Subcutaneous preadipocyte (primary cell): ENCODE measurements around the gene DPH1. TPM values are rescaled to one million over a fixed set of nuclear protein-coding genes. Genes with fewer than 3 reads are reported as not detected.

Source experiments
- small RNA-seq: library from RNA; depleted of rRNA; stranded (forward); fragments of <200 nt; gene quantifications from one replicate; pipeline ENCODE3, GENCODE V24; 2012
- total RNA-seq: library from RNA; depleted of rRNA; stranded (reverse); fragments of >200 nt; gene quantifications from 2 replicates; pipeline ENCODE4 v1.2.3, GENCODE V29; 2012

DPH1 gene
- 31.9 and 37.5 TPM in 2 replicates for total RNA-seq

DNA sequence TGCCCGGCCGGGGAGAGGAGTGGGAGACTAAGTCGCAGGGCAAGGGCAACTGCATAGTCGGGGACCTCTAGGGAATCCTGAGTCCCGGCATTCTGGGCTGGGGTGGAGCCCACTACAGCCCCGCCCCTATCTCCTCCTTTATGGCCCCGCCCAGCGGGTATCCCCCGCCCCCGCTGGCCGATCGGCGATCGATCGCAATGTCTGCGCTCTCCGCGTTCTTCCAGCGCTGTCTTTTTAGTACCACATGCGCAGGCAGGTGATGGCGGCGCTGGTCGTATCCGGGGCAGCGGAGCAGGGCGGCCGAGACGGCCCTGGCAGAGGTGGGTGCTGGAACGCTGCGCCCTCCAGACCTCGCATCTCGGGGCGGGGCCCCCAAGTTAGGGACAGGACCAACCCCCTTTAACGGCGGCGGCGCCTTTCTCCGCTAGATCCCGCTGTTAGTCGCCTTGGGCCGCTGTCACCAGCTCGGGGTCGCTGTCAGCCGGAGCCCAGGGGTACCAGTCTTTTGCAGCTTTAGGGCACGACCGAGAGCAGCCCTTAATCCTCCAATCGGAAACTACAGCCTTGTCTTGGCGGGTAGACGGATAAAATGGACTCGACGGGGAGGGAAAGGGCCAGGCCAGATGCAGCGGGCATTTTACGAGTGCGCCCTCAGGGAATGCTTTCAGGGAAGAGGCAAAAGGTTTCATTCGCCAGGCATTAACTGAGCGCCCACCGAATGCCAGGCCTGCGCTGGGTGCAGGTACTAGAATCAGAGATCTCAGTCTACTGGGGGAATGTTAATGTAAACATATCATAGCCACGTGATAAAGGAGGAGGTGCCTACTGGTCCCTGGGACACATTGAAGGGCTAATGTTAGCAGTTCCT, at the start of gene DPH1:
Gene DPH1 (plus strand): TSS at position 243 of the 868 bp plus-strand sequence. CDS start 17 bp downstream, at position 260.

DNA sequence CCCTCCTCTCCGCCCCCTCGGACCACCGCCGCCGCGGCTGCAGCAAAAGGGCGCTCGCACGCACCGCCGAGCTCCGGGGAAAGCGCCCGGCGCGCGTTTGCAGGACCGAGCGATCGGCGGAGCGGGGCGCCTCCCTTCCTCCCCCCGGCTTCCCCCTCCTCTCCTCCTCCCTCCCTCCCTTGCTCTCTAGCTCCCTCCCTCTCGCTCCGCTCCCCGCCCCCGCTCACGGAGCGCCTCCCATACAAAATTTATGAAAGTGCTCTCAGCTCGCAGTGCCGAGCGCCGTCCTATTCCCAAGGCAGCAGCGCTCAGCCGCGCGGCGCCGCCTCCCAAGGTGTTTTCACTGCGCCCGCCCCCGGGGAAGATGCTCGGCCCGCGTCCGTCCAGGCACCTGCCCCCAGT, 4.7 kb upstream of the DPH1 start, which contains the start of gene RTN4RL1:
Gene RTN4RL1 (minus strand): TSS at position 115 of the 402 bp plus-strand sequence. CDS start 469 bp downstream, outside the sequence.

DNA sequence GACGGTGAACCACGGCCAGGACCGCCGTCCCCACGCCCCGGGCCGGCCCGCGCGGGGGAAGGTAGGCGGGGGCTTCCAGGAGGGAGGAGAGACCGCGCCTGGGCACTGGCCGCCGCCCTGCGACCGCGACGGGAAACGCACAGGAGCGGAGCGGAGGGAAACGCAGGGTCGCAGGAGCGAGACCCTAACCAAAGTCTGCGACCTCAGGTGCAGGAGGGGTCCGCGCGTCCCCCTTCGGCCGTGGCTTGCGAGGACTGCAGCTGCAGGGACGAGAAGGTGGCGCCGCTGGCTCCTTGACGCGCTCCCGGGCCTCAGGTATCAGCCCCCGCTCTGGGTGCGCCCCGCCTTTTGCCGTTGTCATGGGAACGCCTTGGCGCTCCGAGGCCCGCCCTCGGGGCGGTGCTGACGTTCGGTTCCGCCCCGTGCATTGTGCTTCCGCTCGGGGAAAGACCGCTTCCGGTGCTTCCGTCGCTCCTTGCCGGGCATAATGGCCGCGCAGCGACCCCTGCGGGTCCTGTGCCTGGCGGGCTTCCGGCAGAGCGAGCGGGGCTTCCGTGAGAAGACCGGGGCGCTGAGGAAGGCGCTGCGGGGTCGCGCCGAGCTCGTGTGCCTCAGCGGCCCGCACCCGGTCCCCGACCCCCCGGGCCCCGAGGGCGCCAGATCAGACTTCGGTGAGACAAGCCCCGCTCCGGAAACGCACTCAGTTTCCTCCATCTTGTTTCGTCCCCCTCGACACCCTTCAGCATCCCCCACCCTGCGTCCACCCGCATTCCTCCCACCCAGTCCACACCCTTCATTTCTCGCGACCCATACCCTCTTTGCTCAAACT, 11.8 kb downstream of the DPH1 start, which contains the start of gene OVCA2:
Gene OVCA2 (plus strand): TSS at position 462 of the 829 bp plus-strand sequence. CDS start 26 bp downstream, at position 488.

DNA sequence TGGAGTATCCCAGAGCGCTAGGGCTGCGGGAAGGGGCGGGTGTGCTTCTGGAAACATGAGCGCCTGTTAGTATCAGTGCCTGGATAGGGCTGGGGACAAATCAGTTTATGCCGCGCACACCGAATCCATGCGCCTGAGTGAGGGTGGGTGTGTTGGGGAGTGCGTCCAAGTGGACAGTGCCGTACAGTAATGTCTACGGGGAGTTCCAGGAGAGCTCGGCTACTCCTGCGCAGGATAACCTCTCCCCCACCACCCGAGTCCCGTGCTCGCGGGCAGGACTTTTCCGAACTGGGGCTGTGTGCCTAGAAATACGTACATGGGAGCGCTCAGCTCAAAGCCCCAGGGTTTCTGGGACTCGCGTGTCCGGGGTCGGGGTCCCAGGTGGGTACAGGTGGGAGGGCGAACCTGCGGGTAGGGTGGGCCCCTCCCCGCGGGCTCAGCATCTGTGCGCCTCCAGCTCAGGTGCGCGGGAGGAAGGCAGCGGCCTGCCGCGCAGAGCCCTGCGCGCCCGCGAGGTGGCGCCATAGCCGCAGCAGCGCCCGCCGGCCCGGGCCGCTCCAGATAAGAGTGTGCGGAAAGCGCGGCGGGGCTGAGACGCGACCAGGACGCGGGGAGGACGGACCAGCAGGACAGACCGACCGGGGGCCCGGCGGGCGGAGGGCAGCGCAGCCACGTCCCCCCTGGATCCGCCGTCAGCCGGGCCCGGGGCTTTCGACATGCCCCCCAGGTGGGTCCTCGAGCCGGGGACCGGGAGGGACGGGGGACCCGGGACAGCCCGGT, 24.7 kb downstream of the DPH1 start, which contains the start of gene HIC1:
Gene HIC1 (plus strand): TSS at position 592 of the 780 bp plus-strand sequence. CDS start 1,588 bp downstream, outside the sequence.

Small RNA genes within 50 kb of the gene (small RNA-seq; reads per million reads assigned to genes)
- not detected for gene AC090617.9
- 9.2 reads per million, percentile 95 among the genes with 10 or more reads in this experiment for gene MIR132
- 3.8 reads per million, percentile 90 among the genes with 10 or more reads in this experiment for gene MIR212
- gene OVCA2 = not detected

Other genes starting within 250 kb of the DPH1 start
- 9.2 and 13.1 TPM in 2 replicates for gene SMYD4, start 200.3 kb upstream of the DPH1 start, total RNA-seq
- gene RPA1, start 200.1 kb upstream of the DPH1 start, total RNA-seq = 19.0 and 20.6 TPM in 2 replicates
- 0.20 and 2.6 TPM in 2 replicates for gene RTN4RL1, start 4.8 kb upstream of the DPH1 start, total RNA-seq
- gene OVCA2, start 11.9 kb downstream of the DPH1 start, total RNA-seq = 55.5 and 57.3 TPM in 2 replicates
- gene HIC1, start 24.9 kb downstream of the DPH1 start, total RNA-seq = 33.8 and 45.6 TPM in 2 replicates